ENCODE data around the gene PPM1J.

Gene PPM1J

DNA sequence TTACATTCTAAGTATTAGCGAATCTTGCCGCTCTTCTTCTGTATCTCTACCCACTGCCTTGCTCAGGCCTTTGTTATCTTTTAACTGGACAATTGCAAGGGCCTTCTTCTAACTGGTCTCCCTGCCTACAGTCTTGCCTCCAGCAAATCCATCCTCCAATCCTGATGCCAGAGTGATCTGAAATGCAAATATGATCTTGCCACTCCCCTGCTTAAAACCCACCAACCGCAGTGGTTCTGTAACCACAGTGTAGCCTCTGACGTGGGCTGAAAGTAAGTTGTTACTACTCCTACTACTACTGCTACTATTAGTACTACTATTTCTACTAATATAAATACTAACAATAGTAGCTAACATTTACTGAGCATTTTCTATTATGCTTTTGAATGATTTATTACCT lies 28.3 kb downstream of the PPM1J start:
- no peak for DNase-seq

DNA sequence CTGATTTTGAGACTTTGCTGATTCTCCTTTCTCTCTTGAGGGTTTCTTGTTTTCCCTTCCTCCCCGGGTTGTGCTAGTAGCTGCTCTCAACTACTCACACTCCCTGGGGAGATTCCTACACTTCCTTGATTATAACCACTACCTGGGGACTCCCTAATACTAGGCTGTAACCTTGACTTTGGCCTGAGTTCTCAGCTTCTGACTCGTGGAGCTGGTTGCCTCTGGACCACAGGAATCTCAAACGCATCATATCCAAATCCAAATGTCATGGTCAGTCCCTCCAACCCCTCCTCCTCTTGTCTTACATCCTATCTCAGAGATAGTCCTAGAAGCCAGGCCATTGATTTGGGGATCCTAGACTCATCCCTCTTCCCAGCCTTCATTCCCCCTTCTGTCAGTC lies 28.7 kb downstream of the PPM1J start:
- DNase-seq: no peak

DNA sequence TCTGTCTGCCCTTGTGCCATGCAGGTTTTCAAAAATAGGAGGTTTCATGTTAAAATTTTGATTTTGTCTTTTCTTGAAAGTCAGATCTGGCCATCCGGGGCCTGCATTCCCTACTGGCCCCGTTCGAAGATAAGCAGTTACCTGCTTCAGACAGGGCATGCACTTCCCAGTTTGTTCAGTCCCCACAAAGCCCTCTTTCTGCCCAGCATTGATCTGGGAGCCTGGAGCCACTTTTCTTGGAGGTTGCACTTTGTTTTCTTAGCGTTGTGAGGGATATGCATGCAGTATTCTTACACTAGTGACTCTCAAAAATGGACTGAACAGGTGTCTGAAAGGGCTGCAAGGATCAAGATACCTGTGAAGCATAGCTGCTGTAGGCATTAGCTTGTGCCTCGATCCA lies 29.2 kb downstream of the PPM1J start:
- DNase-seq: no peak

DNA sequence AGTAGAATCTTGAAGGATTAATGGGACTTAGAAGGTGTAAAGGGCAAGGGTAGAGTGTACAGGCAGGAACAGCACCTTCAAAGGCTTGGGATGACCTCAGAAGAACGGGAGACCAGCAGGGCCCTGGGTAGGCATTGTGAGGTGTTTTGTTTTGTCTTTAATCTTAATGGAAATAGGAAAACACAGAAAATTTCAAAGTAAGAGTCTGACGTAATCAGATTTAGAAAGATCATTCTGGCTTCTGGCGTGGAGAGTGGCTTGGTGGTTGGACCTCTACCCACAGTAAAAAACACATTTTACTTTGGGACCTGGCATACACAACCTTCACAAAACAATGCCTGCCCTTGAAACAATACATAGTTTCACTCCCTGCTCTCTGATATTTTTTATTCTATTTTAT lies 36.5 kb downstream of the PPM1J start:
- DNase-seq: no peak

DNA sequence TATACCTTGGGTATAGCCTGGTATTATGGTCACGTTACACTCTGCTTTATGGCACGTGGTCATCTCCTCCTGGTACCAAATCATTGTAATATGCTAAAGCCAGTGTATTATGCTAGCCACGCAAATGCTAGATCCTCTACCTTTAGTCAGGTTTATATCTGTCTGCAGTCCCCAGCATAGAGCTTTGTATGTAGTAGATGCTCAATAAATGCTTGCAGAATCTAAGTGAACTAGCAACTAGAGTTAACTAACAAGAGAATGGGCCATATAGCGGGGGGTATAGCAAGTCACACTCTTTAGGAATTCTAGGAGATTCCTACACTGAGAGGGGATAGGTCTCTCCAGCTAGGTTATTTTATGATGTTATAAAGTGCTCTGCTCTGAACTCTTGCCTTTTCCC lies 37.6 kb downstream of the PPM1J start:
- no peak for DNase-seq

DNA sequence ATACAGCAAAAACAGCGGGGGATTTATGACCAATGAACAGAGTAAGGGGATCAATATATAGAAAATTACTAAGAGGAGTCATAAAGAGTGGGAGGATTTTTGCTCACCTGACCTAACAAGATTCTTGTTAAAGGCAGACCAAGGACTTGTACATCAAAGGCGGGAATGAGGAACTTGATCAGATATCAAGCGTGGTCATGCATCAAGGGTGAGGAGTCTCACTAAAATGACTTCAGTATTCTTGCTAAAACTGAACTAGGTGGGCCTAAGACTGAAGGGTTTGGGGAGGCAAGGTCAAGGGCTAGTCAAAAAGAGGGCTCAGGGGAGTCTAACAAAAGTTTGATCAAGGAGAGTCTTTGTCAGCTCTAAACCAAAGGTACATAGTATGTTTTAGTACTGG lies 38.6 kb downstream of the PPM1J start:
- no peak for DNase-seq

DNA sequence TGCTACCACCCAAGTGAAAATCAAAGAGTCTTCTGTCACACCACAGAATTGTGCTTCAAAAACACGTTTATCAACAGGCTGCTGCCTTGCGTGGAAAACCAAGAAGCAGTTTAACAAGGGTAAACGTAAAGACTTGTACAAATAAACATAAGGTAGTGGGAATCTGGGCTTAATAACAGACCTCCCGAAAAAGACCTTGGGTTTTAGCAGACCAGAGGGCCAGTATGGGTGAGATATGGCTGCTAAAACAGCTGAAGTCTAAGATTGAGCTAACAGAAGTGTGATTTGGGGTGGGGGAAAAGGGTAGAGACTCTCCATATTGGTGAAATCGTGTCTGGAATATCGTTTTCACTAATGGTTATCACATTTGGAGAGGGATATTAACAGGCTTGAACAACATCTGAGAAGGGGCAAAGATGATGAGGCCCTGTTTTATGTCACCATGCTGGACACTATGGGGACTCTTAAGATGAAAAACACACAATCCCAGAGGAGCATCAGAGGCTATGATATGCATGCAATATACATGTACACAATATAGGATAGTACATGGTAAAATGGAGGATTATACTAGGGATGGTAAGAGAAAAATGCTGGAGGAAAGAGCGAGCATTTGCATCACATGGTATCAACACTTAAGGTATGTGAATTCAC lies 39.3 kb downstream of the PPM1J start:
- no peak for DNase-seq

DNA sequence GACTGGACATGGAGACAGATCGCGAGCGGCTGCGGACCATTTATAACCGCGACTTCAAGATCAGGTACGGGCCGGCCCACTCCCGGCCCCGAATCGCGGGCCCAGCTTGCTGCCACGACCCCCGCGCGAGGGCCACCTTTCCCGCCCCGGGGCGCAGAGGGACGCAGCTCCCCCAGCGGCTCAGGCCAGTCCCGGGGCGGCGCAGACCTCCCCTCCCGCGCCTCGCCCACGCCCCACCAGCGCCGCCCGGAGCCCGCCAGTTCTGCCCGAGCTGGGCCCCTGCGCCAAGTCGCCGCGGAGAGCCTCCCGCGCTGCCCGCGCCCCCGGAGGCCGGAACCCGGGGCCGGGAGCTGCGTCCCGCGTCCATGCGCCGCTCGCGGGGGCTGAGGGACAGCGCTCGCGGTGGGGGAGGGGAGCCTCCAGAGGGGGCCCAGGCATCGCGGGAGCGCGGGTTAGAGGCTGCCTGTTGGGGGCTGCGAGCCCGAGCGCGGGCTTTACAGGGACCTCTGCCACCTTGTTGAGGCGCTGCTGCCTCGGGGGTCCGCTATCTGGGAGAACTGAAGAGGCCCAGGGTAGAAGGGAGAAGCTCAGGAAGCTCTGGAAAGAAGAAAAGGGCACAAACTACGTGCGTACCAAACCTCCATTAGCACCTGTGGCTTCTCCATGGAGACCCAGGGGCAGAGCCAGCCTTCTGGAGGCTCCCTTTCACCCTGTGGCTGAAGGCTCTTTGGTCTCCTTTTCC lies 40.0 kb downstream of the PPM1J start:
- peak; percentile 57 for DNase-seq

DNA sequence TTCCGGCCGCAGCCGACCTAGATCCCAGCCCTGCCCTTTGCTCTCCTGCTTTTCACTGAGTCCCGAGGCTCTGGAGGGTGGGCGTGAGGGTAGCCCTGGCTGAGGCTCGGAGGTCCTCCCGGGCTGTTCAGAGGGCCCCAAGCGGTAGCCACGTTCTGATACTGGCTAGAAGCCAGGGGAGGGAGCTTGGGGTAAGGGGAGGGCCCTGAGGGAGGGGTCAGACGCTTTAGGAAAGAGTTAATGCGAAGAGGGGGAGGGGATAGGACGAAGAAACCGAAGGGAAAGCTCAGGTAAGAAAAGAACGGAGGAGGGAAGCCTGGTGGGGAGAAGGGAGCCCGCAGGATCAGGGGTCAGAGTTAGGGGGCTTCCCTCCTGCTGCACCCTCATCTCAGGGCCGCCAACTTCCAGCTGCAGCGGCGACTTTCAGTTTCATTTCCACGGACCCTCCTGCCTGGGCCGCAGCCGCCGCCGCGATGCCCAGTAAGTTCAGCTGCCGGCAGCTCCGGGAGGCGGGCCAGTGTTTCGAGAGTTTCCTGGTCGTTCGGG lies 40.6 kb downstream of the PPM1J start, which contains the start of gene MOV10:
MOV10 (plus strand) TSS at position 220 of the 546 bp plus-strand sequence; CDS start at position 474, 254 bp downstream.
- peak; percentile 74 for DNase-seq

DNA sequence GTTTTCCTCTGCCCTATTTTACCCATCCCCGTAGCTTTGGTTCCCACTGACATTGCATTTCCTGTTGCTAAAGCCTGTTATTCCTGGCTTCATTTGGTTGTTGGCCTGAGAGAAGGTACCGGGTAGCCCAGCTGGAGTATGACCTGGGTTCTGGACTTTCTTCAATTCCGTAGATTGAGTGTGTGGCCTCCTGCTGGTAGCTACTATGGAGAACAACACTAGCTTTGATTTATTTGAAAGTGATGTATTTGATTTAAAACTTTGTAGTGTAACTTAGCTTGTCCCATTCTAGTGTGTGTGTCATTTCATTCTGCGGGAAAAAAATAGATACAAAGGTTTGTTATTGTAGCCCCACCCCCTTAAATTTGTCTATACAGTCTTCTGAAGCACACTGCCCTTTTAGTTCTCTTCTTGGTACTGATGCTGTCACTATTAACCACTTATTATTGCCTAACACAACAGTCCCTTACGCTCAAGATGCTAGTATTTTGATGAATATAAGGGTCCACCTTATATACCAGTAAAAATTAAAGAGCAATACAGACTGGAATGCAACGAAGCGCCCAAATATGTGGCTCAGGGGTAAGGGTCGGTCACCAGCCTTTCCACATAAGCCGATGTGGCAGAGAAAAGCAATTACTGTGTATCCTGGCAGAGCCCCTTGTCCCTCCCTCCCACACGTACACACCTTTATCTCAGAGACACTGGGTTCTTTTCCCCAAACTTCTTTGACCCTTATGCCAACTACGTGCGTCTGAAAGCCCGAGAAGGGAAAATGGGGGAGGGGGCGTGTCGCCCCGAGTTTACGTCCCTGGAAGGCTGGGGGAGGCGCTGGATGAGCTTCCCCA lies 41.3 kb downstream of the PPM1J start:
- DNase-seq: no peak

DNA sequence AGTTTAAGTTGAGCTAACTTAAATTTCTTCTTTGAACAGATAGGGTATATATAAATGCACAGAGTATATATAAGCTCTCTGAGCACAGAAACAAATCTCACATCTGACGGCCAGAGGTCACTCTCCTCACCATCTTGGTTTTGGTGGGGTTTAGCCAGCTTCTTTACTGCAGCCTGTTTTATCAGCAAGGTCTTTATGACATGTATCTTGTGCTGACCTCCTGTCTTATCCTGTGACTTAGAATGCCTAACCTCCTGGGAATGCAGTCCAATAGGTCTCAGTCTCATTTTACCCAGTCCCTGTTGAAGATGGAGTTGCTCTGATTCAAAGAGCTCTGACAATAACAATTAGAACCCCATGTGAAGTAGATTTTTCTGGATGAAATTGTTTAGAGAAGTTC lies 42.3 kb downstream of the PPM1J start:
- no peak for DNase-seq

DNA sequence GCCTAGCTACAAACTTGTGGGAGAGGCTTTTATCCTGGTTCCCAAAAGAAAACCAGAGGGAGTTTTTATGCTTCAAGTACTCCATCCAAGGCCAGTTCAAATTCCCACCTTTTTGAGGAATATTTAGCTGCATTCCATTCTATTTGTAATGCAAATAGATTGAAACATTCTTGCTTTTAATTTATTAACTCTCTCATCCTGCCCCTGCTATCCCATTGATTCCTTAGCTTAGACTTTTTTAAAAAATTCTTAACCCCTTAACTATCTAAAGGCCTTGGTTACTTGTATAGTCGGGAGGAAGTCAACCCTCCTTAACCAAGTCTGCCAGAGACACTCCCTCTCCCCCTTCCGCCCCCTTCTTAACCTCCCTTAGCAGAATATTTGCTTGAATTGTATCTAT lies 43.1 kb downstream of the PPM1J start:
- no peak for DNase-seq

DNA sequence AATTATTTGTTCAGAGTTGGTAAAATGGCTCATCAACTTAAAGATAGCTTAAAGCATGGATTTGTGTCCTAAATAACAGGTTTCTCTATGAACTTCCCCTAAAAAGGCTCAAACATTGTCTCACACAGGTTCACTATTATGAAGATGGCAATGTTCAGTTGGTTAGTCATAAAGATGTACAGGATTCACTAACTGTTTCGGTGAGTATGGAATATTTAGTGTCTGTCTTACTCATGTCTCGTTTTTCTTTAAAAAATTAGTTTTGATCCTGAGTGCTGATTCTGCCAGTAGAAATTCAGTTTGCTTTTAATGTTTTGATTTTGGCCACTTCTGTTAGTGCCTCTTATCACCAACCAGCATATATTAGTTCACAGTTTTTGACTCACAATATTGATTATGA lies 48.2 kb downstream of the PPM1J start:
- no peak for DNase-seq

DNA sequence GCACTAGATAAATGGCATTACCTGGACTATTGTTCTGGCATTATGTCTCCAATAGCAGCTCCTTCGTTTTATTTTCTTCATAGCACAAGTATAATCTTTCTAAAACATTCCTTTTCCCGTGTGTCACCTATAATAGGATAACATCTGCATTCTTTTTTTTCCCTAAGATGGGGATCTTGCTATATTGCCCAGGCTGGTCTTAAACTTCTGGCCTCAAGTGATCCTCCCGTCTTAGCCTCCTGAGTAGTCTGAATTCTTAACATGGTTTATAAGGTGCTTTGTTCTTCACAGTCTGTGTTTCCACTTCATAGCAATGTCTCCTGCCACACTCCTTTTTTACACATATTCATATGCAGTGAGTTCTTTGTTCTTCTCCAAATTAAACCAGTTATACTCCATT lies 49.3 kb downstream of the PPM1J start:
- DNase-seq: no peak
